Measurements from ENCODE around the gene LSR. TPM values are rescaled to one million over a fixed set of nuclear protein-coding genes. Genes with fewer than 3 reads are reported as not detected.

Gene LSR
- total RNA-seq, 1 donor from 2014 or later: 0.83 TPM

GRCh38 chr19:35228177-35228930, 20.4 kb upstream of the LSR start, which contains the start of gene FAM187B:
Gene FAM187B, minus strand, starts transcription at chr19:35228739. Its CDS starts 59 bp downstream, at chr19:35228680.
- Mint-ChIP-seq H3K9me3 (ENCODE audit: unreplicated experiment) (no peaks in the 10 kb centered on the region), H3K27me3 (ENCODE audit: unreplicated experiment) (peaks cover 10% of the 10 kb centered on the region), H3K27ac (ENCODE audit: unreplicated experiment) (no peak within 1 kb of the TSS), H3K4me1 (ENCODE audit: unreplicated experiment) (peaks cover 4% of the 10 kb centered on the region), H3K36me3 (ENCODE audit: unreplicated experiment) (no peaks in the 10 kb centered on the region), H3K4me3 (ENCODE audit: unreplicated experiment) (no peak within 1 kb of the TSS)
- no peak for TF ChIP-seq CTCF (IDR thresholded peaks at IDR 0.05)
- DNase-seq (ENCODE audit: extremely low spot score, unreplicated experiment): no peak

- Mint-ChIP-seq H3K27ac (ENCODE audit: unreplicated experiment) (no peak overlapping the region), H3K36me3 (ENCODE audit: unreplicated experiment) (no peaks in the 10 kb centered on the region), H3K4me3 (ENCODE audit: unreplicated experiment) (no peak overlapping the region), H3K4me1 (ENCODE audit: unreplicated experiment) (no peaks in the 10 kb centered on the region), H3K9me3 (ENCODE audit: unreplicated experiment) (no peaks in the 10 kb centered on the region), H3K27me3 (ENCODE audit: unreplicated experiment) (peaks cover 10% of the 10 kb centered on the region)
- no peak for TF ChIP-seq CTCF (IDR thresholded peaks at IDR 0.05)
- DNase-seq (ENCODE audit: extremely low spot score, unreplicated experiment): no peak
These were observed 19.2 kb upstream of the LSR start for GRCh38 chr19:35229601-35230000.

GRCh38 chr19:35231956-35232645, 16.7 kb upstream of the LSR start:
- no peaks in the 10 kb centered on the region for H3K4me1 Mint-ChIP-seq (ENCODE audit: unreplicated experiment)
- DNase-seq (ENCODE audit: extremely low spot score, unreplicated experiment): peak; percentile 68
- H3K9me3 Mint-ChIP-seq (ENCODE audit: unreplicated experiment): no peaks in the 10 kb centered on the region
- H3K4me3 Mint-ChIP-seq (ENCODE audit: unreplicated experiment): no peak overlapping the region
- no peaks in the 10 kb centered on the region for H3K36me3 Mint-ChIP-seq (ENCODE audit: unreplicated experiment)
- TF ChIP-seq CTCF (IDR thresholded peaks at IDR 0.05): no peak
- H3K27ac Mint-ChIP-seq (ENCODE audit: unreplicated experiment): no peak overlapping the region
- peaks cover 3% of the 10 kb centered on the region for H3K27me3 Mint-ChIP-seq (ENCODE audit: unreplicated experiment)

- TF ChIP-seq CTCF (IDR thresholded peaks at IDR 0.05): no peak
- DNase-seq (ENCODE audit: extremely low spot score, unreplicated experiment): peak; percentile 40
- Mint-ChIP-seq H3K9me3 (ENCODE audit: unreplicated experiment) (no peaks in the 10 kb centered on the region), H3K36me3 (ENCODE audit: unreplicated experiment) (no peaks in the 10 kb centered on the region), H3K27ac (ENCODE audit: unreplicated experiment) (no peak overlapping the region), H3K4me3 (ENCODE audit: unreplicated experiment) (no peak overlapping the region), H3K27me3 (ENCODE audit: unreplicated experiment) (peaks cover 7% of the 10 kb centered on the region), H3K4me1 (ENCODE audit: unreplicated experiment) (no peaks in the 10 kb centered on the region)
These were observed 15.9 kb upstream of the LSR start for GRCh38 chr19:35232912-35233311.
